GM12878 (cell line): ENCODE measurements around the gene GLT1D1. TPM values are rescaled to one million over a fixed set of nuclear protein-coding genes. Genes with fewer than 3 reads are reported as not detected.
A peak's percentile ranks its signal among the peaks of the same experiment; 100 is the strongest.

Experiments
- ATF2 ChIP-seq: IDR thresholded peaks from 2 replicates; pipeline ENCODE4 v1.6.1; 2012; ENCODE audit warnings: low read length, inconsistent platforms
- BHLHE40 ChIP-seq, 2 experiments: fragments of 450-650 bp in 1 of 2; IDR thresholded peaks; 2 replicates each; pipeline ENCODE4 v1.6.1; 2011 to 2017; ENCODE audit warnings: low read depth in 2 of 2, borderline replicate concordance in 1 of 2, improper control_type of control experiment in 1 of 2, low read length in 1 of 2, mild to moderate bottlenecking in 1 of 2
- CBX5 ChIP-seq: sonication (generic); IDR thresholded peaks from 2 replicates; pipeline ENCODE4 v1.6.1; 2016; ENCODE audit warnings: low read depth, moderate library complexity, mild to moderate bottlenecking, inconsistent platforms
- CHD4 ChIP-seq: fragments of 200-600 bp; sonication (generic); IDR thresholded peaks from 2 replicates; pipeline ENCODE4 v1.6.1; 2016; ENCODE audit warnings: mild to moderate bottlenecking
- CREB1 ChIP-seq: IDR thresholded peaks from 2 replicates; pipeline ENCODE4 v1.6.1; 2012; ENCODE audit warnings: low read depth, mild to moderate bottlenecking, inconsistent platforms
- FOXK2 ChIP-seq: fragments of 450-650 bp; IDR thresholded peaks from 2 replicates; pipeline ENCODE4 v1.6.1; 2017; ENCODE audit warnings: mild to moderate bottlenecking, moderate library complexity
- FOXM1 ChIP-seq: IDR thresholded peaks from 2 replicates; pipeline ENCODE4 v1.6.1; 2012; ENCODE audit warnings: low read depth, mild to moderate bottlenecking, inconsistent platforms, low read length, moderate library complexity
- HDAC2 ChIP-seq: fragments of 200-600 bp; sonication (generic); IDR thresholded peaks from 2 replicates; pipeline ENCODE4 v1.6.1; 2017
- IKZF2 ChIP-seq, 2 experiments: fragments of 450-650 bp; IDR thresholded peaks; 2 replicates each; pipeline ENCODE4 v1.6.1; 2017; ENCODE audit warnings: mild to moderate bottlenecking in 2 of 2, moderate library complexity in 2 of 2
- IRF3 ChIP-seq: fragments of 450-650 bp; IDR thresholded peaks from 2 replicates; pipeline ENCODE4 v1.6.1; 2014; ENCODE audit warnings: mild to moderate bottlenecking
- KAT2A ChIP-seq: conservative IDR thresholded peaks from 2 replicates; pipeline ENCODE4 v1.6.1; 2011; ENCODE audit warnings: low read depth, low read length; ENCODE audit not compliant: control insufficient read depth
- KDM1A ChIP-seq: fragments of 200-600 bp; sonication (generic); IDR thresholded peaks from 2 replicates; pipeline ENCODE4 v1.6.1; 2016; ENCODE audit warnings: borderline replicate concordance
- MEF2A ChIP-seq: IDR thresholded peaks from 2 replicates; pipeline ENCODE4 v1.6.1; 2011; ENCODE audit warnings: low read depth, mild to moderate bottlenecking, low read length, moderate library complexity; ENCODE audit not compliant: insufficient read depth
- MEF2B ChIP-seq: fragments of 450-650 bp; IDR thresholded peaks from 2 replicates; pipeline ENCODE4 v1.6.1; 2018; ENCODE audit warnings: mild to moderate bottlenecking, moderate library complexity; ENCODE audit not compliant: partially characterized antibody, poor library complexity, severe bottlenecking
- MTA2 ChIP-seq: fragments of 450-650 bp; IDR thresholded peaks from 2 replicates; pipeline ENCODE4 v1.6.1; 2016; ENCODE audit warnings: low read depth, mild to moderate bottlenecking, moderate library complexity
- NFIC ChIP-seq: IDR thresholded peaks from 2 replicates; pipeline ENCODE4 v1.6.1; 2012; ENCODE audit warnings: low read depth, mild to moderate bottlenecking, inconsistent platforms, low read length, moderate library complexity
- NFXL1 ChIP-seq: fragments of 450-650 bp; IDR thresholded peaks from 2 replicates; pipeline ENCODE4 v1.6.1; 2017; ENCODE audit warnings: antibody characterized with exemption, mild to moderate bottlenecking, borderline replicate concordance
- NKRF ChIP-seq: fragments of 450-650 bp; conservative IDR thresholded peaks from 2 replicates; pipeline ENCODE4 v1.6.1; 2017; ENCODE audit warnings: mild to moderate bottlenecking, moderate library complexity
- NR2C2 ChIP-seq: IDR thresholded peaks from 2 replicates; pipeline ENCODE4 v1.6.1; 2011; ENCODE audit warnings: borderline replicate concordance, low read depth; ENCODE audit not compliant: control insufficient read depth, insufficient read length
- NR2F1 ChIP-seq: fragments of 450-650 bp; conservative IDR thresholded peaks from 2 replicates; pipeline ENCODE4 v1.6.1; 2017; ENCODE audit warnings: mild to moderate bottlenecking
- POLR2AphosphoS5 ChIP-seq: IDR thresholded peaks from 2 replicates; pipeline ENCODE4 v1.6.1; 2011; ENCODE audit warnings: mild to moderate bottlenecking, low read length, inconsistent platforms
- RAD51 ChIP-seq: fragments of 450-650 bp; IDR thresholded peaks from 2 replicates; pipeline ENCODE4 v1.6.1; 2016; ENCODE audit warnings: moderate library complexity, mild to moderate bottlenecking, inconsistent platforms
- RBBP5 ChIP-seq: fragments of 200-600 bp; sonication (generic); conservative IDR thresholded peaks from 2 replicates; pipeline ENCODE4 v1.6.1; 2016
- RUNX3 ChIP-seq: IDR thresholded peaks from 2 replicates; pipeline ENCODE4 v1.6.1; 2012; ENCODE audit warnings: low read length, inconsistent platforms
- SPI1 ChIP-seq: IDR thresholded peaks from 2 replicates; pipeline ENCODE4 v1.6.1; 2011; ENCODE audit warnings: low read depth, mild to moderate bottlenecking, low read length, moderate library complexity, borderline replicate concordance; ENCODE audit not compliant: insufficient read depth
- TAF1 ChIP-seq: IDR thresholded peaks from 2 replicates; pipeline ENCODE4 v1.6.1; 2011; ENCODE audit warnings: mild to moderate bottlenecking, low read depth, low read length, borderline replicate concordance
- TCF3 ChIP-seq: IDR thresholded peaks from 2 replicates; pipeline ENCODE4 v1.6.1; 2012; ENCODE audit warnings: low read depth, mild to moderate bottlenecking, low read length, borderline replicate concordance; ENCODE audit not compliant: insufficient read depth
- TCF7 ChIP-seq: IDR thresholded peaks from 2 replicates; pipeline ENCODE4 v1.6.1; 2014; ENCODE audit warnings: antibody characterized with exemption, borderline replicate concordance
- ZNF622 ChIP-seq: fragments of 450-650 bp; IDR thresholded peaks from 2 replicates; pipeline ENCODE4 v1.6.1; 2017; ENCODE audit warnings: mild to moderate bottlenecking, inconsistent platforms
- polyA plus RNA-seq, 11 experiments: library from polyadenylated mRNA; depleted of rRNA in 4 of 11; unstranded in 6 of 11; stranded (reverse) in 5 of 11; fragments of >200 nt; fragmentation: Nextera tagmentation in 4 of 11; fragmentation: Illumina TruSeq in 1 of 11; extraction: Ambion mirVana in 4 of 11; extraction: Trizol in 1 of 11; gene quantifications; 1 replicate in 1 of 11; 2 replicates in 10 of 11; pipeline versions ENCODE4 v1.2.1 to v1.2.3, GENCODE V29; 2011 to 2016; ENCODE audit warnings: inconsistent platforms in 2 of 11, missing spikeins in 2 of 11, low read depth in 1 of 11
- total RNA-seq, 4 experiments: library from RNA; depleted of rRNA in 3 of 4; stranded (reverse); fragments of >200 nt in 3 of 4; fragmentation: Illumina TruSeq in 1 of 4; extraction: Trizol in 1 of 4; gene quantifications; 2 replicates each; pipeline versions ENCODE4 v1.2.1 to v1.2.3, GENCODE V29; 2013 to 2021

Gene GLT1D1
- total and polyA plus RNA-seq, 10 of the 15 experiments (the other 5 are each of a cell fraction or from before 2014, with no cell fraction given): 0.42 to 62.8 (median 3.0) TPM

GRCh38 chr12:128914908-128915563 lies 61.8 kb downstream of the GLT1D1 start (continued):
- TF ChIP-seq IKZF2 (IDR thresholded peaks at IDR 0.05) (peak; percentile 99), IRF3 (no peak), CREB1 (peak; percentile 89), BHLHE40 (IDR thresholded peaks at IDR 0.05; ENCODE audit: borderline replicate concordance in 1 of 2, low read depth in 2 of 2, low read length in 1 of 2) (peak; percentile 59 to 63; a peak in 3 of 4 replicates), KDM1A (no peak), RUNX3 (peak; percentile 98), SPI1 (peak; percentile 89), ZNF622 (no peak), CBX5 (no peak), HDAC2 (no peak), MEF2A (peak; percentile 61), NR2F1 (peak; percentile 72; the same call in 1 of the 2 replicates), KAT2A (no peak), RAD51 (peak; percentile 55; the same call in 1 of the 2 replicates), TCF3 (peak; percentile 76; the same call in 1 of the 2 replicates), TAF1 (no peak), NFIC (peak; percentile 87), FOXM1 (0 out of 2 replicates have a peak, but pooled peaks have one; percentile 59), CHD4 (no peak), ATF2 (peak; percentile 70), POLR2AphosphoS5 (no peak), FOXK2 (no peak), TCF7 (0 out of 2 replicates have a peak, but pooled peaks have one; percentile 13), NFXL1 (no peak), NKRF (peak; percentile 31; the same call in 1 of the 2 replicates), NR2C2 (no peak), MEF2B (peak; percentile 94), RBBP5 (no peak), MTA2 (peak; percentile 97)
